NCI-H524 (cell line): Measurements from ENCODE around the gene CFAP70.

Experiments used
- DNase-seq, 2 experiments: peaks; one replicate each; lab custom pipeline; 2025; lab: John Stamatoyannopoulos, UW

The CFAP70 gene

DNA sequence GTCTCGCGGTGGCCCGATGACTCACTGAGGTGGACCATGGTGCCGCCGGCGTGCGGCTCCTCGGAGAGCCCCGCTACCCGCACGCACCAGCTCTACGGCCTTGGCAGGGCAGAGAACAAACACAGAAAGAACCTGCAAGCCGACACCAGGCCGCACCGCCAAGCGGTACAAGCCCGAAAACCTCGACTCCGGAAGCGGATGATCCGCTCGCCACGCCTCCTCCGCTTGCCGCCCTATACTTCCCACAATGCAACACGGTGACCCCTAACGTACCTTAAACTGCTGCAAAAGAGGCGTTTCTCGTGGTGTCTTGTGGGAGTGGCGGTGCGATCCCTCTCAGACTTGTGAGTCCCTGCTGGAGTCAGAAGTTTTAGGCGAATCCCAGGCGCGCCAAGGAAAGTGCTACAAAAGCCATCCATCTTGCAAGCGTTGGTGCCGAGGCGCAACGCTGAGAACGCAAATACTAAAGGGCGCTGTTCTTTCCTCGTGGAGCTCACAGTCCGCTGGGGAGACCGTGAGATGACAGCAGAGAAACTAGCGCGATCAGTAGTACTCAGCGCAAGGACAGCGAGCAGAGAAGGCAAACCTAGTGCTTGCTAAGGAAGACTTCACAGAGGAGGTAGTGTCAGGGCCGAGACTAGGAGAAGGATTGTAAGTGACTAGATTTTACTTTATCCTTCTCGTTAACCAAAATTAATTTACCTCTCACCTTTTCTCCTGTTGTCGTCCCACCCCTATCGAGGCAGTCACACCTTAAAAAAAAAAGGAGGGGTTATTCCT, 106.0 kb downstream of the CFAP70 start, which contains the start of gene MRPS16:
Gene MRPS16 (minus strand): TSS at position 200 of the 780 bp plus-strand sequence. CDS start 162 bp downstream, at position 38.
- DNase-seq = peak; percentile 80 to 88

DNA sequence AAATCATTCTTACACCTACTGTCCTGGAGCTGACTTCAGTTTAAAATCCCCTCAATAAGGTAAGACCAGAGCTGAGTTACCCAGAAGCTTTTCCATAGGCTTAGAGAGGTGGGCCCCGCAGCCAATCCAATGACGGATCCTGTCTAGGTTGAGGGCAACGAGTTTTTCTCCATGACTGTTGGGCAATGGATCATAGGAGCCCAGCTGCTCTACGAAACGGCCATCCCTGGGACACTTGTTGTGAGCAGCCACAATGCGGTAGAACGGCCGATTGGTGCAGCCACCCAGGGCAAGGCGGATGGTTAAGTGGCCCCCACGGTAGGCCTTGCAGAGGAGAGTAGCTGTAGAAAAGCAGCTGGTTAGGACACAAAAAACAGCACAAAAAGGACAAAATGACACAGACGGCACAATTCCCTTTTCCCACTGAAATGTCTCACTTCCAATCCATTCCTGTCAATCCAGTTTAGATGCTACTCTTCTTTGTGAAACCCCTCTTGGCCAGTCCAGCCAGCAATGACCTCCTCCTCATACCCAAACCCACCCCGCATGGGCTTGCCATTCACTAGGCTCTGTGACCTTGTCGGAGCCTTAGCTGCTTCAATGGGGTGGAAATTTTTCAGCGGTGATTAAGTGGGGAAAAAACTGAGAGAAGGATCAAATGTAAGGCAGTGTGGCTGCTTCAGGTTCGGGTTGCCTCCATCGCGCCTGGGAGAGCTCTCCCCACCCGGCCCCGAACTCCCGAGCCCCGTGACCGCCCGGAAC, 106.8 kb downstream of the CFAP70 start:
- no peak for DNase-seq

- DNase-seq = no peak
These were observed 110.4 kb downstream of the CFAP70 start for GRCh38 chr10:73248259-73248724.

- no peak for DNase-seq
These were observed 111.0 kb downstream of the CFAP70 start for GRCh38 chr10:73247509-73248258.

GRCh38 chr10:73246646-73247508, 111.8 kb downstream of the CFAP70 start, which contains the start of gene DNAJC9:
Gene DNAJC9 (minus strand): TSS chr10:73247255. CDS start chr10:73247189, 66 bp downstream.
- DNase-seq = peak; percentile 33 to 83

GRCh38 chr10:73246322-73246645, 112.4 kb downstream of the CFAP70 start:
- DNase-seq = no peak

- DNase-seq = peak in 1 of 2 experiments; percentile 1
These were observed 113.7 kb downstream of the CFAP70 start for GRCh38 chr10:73244866-73245477.

DNA sequence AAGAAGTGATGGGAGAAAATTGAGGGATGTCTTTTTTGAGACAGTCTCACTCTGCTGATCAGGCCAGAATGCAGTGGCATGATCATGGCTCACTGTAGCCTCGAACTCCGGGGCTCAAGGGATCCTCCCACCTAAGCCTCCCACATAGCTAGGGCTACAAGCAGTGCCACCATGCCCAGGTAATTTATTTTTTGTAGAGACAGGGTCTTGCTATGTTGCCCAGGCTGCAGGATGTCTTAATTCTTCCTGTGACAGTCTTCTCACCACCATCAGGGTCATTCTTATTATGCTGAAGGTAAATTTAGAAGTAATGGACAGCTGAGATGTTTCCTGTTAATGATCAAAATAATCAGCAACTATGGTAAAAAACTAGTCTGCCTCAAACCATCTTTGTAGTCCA, 118.8 kb downstream of the CFAP70 start:
- DNase-seq = no peak

DNA sequence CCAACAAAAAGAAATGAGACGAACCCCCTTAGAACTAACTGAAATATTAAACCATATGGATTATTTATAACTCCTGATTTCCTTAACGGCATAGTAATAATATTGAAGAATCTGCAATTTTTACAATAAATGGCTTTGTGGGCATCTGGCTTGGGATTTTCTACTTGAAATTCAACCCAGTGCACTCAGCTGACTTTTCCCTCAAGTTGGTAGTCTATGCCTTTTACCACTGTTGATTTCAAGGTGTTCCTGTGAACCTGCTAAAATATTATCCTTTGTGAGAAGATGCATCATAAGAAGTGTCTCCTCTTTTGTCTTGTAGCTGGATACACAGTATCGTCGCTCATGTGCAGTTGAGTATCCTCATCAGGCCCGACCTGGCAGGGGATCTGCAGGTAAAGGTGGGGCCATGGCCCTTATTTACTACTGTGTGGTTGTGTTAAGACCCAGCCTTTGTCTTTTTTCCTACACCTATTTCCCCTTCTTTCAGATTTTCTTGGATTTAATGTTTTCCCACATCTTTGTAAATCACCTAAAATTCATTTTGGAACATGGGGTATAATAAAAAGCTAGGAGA, 119.6 kb downstream of the CFAP70 start:
- no peak for DNase-seq

DNA sequence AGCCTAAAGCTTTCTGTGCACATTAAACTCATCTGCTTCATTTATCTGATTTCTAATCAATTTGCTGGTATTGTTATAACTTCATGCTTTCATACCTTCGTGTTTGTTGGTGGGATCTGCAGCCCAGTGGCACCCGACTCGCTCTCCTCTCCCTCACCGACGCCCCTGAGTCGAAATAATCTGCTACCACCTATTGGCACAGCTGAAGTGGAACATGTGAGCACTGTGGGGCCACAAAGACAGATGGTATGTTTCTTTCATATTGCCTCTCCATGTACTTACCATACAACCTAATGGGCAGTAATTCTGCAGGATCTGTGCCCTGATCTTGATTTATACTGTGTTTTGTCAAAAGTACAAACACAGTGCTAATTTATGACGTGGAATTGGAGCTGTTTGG, 124.0 kb downstream of the CFAP70 start:
- DNase-seq = peak in 1 of 2 experiments; percentile 52

- DNase-seq = no peak
These were observed 124.8 kb downstream of the CFAP70 start for GRCh38 chr10:73233883-73234282.

DNA sequence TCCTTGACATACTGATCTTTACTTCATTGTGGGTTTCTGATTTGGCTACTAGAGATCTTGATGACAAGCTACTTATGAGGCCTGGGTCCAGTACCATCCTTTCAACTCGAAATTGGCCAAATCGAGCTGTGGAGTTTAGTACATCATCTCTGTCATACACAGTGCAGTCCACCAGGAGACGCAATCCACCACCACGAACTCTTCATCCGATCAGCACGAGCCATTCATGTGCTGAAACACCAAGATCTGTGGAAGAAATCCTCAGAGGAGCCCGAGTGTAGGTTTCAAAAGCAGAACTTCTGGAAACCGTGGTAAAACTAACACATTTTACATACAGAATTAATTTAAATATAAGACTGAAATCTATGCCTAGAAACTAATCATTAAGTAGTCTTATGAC, 125.8 kb downstream of the CFAP70 start:
- DNase-seq = no peak

DNA sequence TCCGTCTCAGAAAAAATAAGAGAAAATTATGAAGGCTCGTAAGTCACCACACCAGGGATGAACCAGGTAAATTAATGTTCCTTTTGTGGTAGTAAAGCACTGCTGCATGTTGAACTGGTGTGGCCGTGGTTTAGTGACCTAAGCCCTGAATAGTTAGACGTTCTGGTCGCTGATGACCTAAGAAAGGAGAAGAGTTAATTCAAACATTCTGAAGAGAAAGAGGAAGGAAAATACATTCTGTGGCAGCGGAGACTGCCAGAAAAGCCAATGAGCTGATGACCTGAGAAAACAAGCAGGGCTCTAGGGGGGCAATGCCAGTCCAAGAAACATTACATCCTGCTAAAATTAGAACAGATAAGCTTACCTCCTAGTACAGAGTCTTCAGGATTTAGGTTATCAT, 129.1 kb downstream of the CFAP70 start:
- DNase-seq = no peak

DNA sequence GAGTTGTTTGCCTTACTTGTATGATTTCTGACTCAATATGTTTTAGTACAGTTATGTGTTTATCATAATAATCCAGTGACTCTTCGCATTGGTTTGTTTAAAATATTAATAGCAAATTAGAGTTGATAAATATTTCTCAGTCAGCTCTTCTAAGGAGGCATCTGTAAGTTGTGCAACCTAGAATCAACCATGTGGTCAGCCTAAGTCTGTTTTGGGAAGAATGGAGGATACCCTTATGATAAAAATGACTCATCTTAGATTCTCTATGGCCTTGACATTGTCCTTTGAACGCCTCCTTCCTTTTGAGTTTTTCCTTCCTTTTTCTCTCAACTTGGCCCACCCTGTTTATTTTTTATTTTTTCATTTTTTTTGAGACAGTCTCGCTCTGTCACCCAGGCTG, 130.4 kb downstream of the CFAP70 start:
- no peak for DNase-seq

DNA sequence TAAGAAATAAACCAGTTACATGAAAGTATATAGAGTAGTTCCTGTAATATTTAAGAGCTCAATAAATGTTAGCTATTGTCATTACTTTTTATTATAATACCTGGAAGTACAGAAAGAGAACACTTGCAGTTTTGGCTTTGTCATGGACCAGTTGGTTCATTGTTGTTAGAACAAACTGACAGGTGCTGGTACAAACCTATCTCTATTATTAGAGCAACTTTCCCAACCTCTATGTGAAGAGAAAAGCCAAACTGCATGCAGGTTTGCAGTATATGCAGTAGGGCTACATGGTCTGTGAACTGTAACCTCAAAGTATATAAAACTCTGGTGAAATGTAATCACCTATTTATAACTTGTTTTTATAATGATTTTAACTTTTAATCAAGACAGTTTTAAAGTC, 132.0 kb downstream of the CFAP70 start:
- DNase-seq = no peak

GRCh38 chr10:73225518-73225917, 133.1 kb downstream of the CFAP70 start:
- DNase-seq = no peak

DNA sequence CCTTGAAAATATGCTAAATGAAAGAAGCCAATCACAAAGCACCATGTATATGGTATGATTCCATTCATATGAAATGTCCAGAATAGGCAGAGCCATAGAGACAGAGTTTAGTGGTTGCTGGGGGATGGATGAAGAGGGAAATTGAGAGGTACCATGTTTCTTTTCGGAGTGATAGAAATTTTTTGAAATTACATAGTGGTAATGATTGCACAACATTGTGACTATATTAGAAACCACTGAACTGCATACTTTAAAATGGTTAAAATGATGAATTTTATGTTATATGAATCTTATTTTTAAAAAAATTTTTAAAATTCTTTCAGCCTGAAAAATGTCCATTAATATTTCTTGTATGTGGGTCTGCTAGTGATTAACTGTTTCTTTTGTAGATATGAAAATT, 137.7 kb downstream of the CFAP70 start:
- DNase-seq = no peak

GRCh38 chr10:73219384-73219783, 139.3 kb downstream of the CFAP70 start:
- no peak for DNase-seq

DNA sequence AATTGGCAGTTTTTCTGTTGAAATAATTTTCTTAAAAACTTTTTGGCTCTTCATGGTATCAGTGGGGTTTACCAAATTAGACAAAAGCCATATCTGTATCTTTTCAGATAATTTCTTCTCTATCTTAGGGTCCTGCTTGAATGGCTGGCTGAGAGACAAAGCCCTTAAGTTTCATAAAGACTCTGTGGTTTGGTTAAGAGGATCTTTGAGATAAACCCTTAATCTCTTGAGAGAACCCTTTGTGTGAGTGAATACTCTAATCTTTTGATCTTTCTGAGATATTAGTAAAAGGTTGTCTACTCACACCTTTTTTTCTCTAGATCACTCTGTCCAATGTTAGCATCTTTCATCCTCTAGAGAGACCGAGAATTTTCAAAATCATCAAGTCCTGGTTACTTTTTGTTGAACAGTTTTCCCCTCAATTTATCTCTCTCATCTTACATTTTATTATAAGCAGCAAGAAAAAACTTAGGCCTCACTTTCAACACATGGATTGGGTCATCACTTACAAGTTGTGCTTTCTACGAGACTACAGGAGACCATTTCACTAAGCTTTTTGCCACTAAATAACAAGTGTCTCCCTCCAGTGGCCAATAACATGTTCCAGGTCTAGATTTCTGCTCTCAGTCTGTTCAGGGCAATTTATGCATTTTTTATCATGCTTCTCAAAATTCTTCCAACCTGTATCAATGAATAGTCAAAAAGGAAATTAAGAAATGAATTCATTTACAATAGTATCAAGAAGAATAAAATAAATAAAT, 140.1 kb downstream of the CFAP70 start:
- DNase-seq = peak in 1 of 2 experiments; percentile 0

DNA sequence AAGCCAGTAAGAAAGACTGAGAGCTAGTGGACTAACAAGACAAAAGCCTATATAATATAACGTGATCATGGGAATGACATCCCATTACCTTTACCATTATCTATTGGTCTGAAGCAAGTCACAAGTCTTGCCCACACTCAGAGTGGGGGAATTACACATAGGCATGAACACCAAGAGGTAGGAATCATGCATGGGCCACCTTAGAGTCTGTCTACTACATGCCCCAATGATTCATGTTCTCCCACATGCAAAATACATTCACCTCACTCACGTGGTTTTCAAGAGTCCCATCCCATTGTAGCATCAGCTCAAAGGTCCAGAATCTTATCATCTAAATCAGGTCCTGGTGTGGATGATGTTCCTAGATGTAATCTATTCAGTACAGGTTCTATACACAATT, 141.0 kb downstream of the CFAP70 start:
- DNase-seq = no peak
